C1 segment of cervical spinal cord (tissue), 14 donors: ENCODE data around the gene GALNT2.
A peak's percentile ranks its signal among the peaks of the same experiment; 100 is the strongest.

Experiments
- DNase-seq, 14 donors: peaks; one replicate each; lab custom pipeline; 2025; lab: John Stamatoyannopoulos, UW

The GALNT2 gene

DNA sequence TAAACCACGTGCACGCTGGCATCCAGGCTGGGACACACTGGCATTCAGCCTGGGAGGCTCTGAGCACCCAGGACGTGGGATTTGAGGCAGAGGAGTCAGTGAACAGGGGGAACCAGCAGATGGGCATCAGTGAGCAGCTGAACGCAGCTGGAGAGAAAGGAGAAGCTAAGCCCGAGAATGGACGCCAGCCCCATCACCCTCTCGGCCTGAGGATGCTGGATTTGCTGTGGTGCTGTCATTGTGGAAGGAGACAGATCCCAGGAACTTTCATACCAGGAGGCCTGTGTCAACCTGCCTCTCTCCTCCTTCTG, 226.3 kb downstream of the GALNT2 start:
- DNase-seq, result no peak

DNA sequence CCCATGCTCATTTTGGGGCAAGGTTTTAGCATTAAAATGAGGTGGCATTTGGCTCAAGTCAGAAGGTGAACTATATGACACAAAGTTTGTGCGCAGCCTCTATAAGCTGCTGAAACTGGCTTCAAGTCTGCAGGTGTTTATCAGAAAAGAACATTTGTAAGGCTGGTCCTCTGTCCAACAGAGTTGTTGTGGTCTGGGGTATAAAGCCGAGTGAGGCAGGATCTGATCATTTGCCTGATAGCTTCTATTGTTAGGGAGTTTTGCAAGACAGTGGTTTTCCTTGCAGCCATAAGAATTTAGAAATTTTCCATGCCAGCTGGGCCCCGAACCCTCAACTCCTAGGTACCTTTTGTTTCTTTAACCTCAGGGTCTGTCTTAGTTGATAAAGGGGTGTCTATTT, 228.3 kb downstream of the GALNT2 start:
- DNase-seq, result no peak

- DNase-seq, result no peak
These were observed 232.4 kb downstream of the GALNT2 start for GRCh38 chr1:230299191-230300006.

- DNase-seq, result no peak
These were observed 233.6 kb downstream of the GALNT2 start for GRCh38 chr1:230300322-230301301.

GRCh38 chr1:230301322-230301721, 234.3 kb downstream of the GALNT2 start:
- no peak for DNase-seq

DNA sequence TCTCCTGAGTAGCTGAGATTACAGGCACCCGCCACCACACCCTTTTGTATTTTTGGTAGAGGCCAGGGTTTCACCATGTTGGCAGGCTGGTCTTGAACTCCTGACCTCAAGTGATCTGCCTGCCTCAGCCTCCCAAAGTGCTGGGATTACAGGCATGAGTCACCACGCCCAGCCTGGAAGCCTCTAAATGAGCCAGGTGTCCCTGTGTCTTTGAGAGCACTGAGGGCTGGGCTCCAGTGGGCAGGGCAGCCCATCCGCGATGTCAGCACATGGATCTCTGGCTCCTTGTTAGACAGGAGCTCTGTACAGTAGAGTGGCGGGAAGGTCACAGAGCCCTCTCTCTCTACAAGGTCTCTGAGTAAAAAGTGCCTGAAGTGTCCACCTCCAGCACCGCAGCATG, 234.8 kb downstream of the GALNT2 start:
- DNase-seq, result no peak

DNA sequence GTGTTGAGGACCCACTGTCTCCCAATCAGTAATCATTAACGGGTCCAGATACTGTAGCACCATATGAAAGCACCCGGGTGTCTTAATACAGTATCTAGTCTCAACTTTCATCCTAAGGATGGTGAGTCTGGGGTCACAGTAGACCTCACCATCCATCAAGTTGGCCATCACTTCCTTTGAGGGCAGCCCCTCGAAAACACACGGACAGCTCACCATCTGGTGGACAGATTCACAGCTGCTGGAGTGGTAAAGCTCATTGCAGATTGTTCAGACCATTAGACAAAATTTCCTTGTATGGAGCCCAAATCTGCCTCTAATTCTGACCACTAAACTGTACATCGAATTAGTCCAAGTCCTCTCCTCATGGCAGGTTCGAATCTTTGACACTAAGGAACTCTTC, 236.0 kb downstream of the GALNT2 start:
- no peak for DNase-seq

GRCh38 chr1:230303822-230304221, 236.8 kb downstream of the GALNT2 start:
- DNase-seq, result no peak

DNA sequence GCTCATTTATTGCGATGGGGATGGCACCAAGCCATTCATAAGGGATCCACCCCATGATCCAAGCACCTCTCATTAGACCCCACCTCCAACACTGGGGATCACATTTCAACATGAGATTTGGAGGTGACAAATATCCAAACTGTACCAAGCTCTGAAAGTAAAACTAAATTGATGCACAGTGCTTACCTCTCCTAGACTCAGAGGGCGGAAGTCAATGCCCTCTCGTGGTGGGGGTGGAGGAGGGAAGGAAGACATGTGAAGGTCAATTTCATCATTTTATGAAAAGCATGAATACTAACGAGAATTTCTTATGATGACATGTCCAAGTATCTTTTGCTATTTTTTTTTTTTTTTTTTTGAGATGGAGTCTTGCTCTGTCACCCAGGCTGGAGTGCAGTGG, 239.1 kb downstream of the GALNT2 start:
- no peak for DNase-seq

DNA sequence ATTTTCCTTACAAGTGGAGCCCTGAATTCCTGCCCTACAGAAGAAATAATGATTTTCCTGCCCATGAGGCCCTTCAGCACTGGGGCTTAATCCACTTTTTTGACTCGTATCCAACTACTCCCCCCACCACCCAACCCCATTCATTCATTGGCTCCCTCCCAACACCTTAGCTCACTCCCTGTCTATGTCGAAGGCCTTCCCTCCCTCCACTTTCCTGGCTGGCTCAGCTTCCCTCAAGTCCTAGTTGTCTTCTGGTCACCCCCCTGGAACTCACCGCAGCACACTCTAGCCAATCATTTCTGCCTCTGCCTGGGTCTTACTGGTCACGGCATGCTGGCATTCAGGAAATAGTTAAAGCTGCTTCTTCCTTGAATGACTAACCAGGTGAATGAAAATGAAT, 240.2 kb downstream of the GALNT2 start:
- DNase-seq, result no peak

- DNase-seq, result peak in 3 of 14 donors; percentile 45 to 59 (median 46)
These were observed 241.0 kb downstream of the GALNT2 start for GRCh38 chr1:230308039-230308438.

DNA sequence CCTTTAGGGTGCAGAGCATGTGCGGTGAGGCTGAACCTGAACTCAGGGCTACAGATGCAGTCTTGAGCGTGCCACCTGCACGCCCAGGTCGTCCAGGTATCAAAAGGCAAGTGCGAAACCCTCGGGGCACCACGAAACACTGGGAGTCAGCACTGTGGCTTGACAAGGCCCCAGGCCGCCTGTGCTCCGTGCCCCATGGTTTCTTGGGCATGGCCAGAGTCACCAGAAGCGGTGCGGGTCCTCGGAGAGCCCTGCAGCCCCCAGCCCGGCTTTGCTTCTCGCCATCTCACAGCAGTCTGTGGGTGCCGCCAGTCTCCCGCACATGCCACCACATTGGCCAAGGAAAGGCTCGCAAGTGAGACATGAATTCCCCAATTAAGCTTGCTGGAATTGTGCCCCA, 241.8 kb downstream of the GALNT2 start:
- no peak for DNase-seq

DNA sequence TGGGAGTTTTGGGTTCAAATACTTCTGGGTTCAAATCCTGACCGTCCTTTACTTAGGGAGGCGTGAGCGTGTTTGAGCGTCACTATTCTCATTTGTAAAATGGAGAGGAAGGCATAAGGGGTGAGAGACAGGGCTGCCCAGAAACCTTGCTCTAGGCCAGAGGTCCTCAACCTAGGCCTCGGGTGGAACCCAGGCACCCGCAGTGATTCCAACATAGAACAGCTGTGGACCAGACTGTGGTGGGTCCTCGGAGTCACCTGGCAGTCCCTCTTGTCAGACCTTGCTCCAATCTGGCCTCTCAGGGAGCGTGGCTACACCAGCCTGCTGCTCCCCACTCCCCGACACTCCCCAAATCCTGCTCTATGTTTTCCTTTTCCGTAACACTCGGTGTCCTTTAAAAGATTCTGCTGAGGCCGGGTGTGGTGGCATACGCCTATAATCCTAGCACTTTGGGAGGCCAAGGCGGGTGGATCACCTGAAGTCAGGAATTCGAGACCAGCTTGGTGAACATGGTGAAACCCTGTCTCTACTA, 242.7 kb downstream of the GALNT2 start:
- no peak for DNase-seq

- DNase-seq, result peak in 13 of 14 donors; percentile 10 to 75 (median 60)
These were observed 243.5 kb downstream of the GALNT2 start for GRCh38 chr1:230310381-230311163.

GRCh38 chr1:230312676-230313075, 245.6 kb downstream of the GALNT2 start:
- DNase-seq, result no peak

DNA sequence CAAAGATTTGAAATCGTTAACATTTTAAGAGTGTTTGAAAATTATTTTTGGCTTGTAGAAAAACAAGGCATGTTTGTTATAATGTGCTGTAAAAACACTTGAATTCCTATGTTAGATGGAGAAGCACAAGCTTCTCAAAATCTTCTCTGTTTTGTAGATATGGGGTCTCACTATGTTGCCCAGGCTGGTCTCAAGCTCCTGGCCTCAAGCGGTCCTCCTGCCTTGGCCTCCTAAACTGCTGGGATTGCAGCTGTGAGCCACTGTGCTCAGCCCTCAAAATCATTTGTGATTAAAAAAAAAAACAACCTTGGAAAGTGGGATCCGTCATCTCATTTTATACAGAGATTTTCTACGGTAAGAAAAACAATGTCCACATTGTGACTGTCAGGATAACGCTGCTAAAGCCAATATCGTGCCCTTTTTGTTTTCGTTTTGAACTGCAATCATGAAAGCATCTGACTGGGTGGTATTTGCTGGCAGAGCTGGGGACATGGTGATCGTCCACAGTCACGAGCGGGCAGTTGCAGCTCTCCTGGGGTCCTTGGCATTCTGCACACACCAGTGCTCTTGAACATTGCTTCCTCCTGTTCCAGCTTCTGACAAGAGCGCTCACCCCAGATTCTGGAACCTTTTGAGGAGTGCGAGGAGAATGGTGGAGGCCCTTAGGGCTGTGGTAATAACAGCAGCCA, 246.6 kb downstream of the GALNT2 start:
- DNase-seq, result no peak

GRCh38 chr1:230314142-230314470, 247.1 kb downstream of the GALNT2 start:
- no peak for DNase-seq

GRCh38 chr1:230315099-230315498, 248.1 kb downstream of the GALNT2 start:
- DNase-seq, result no peak

- DNase-seq, result no peak
These were observed 250.1 kb downstream of the GALNT2 start for GRCh38 chr1:230316864-230317745.
